Measurements from ENCODE around the gene MED13L.
"Not testable (repeated sequence)": the region's sequence is repeated elsewhere in the genome, so short reads cannot be mapped to it uniquely, and the experiment has no call there.

Gene MED13L

GRCh38 chr12:116303066-116303465 lies 25.6 kb upstream of the MED13L start:
- no peak for DNase-seq

DNA sequence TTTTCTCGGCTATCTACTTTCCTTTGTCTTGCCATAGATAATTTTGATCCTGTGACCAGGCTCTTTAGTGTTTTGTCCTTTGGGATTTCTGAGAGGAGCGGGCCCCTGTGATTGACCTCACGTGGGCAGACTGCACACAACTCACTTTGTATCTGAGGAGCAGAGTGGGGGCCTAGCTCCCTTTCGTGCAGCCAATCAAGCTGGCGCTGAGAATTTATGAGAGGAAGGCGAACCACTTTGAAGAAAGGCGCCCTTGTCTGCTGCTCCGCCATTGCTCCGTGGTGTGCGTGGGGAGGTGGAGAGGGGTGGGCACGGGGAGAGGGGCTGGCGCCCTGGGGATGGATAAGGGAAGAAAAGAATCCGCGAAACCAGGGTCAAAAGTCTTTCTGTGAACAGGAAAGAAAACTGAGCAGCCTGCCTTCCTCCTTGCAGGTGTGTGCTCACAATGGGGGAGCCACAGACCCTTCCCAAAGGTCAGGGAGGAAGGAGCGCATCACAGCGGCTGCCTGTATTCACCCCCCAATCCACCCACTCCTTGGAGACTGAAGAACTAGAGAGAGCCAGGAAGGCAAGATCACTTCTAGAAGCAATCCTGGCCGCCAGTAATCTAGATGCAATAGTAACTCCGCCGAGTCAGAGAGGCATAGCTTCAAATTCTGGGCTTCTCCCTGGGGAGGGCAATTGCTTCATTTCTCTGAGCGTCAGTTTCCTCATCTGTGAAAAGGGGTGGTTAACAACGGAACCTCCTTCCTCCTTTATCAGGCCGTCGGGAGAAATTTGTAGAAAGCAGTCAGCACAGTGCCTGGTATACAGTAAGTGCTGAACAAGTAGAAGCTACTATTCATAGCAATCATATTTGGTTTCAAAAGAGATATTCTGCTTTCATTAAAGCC lies 24.9 kb upstream of the MED13L start:
- no peak for DNase-seq

DNA sequence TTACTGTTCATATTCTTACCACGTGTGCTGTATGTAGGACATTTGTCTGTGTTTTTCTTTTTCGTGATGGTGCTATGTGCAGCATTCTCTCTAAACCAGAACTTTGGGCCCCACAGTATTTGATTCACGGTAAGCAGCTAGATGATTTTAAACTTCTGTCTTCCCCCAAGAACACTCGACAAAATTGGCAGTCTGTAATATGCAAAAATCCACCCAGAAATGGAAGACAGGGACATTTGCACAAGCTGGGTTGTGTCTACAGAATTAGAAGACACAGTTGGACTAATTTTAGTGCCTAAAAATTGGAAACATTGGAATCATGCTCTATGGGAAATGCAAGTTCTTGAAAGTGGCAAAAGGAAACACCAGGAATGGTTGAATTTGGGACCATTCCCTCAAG lies 24.1 kb upstream of the MED13L start:
- DNase-seq = no peak

- no peak for DNase-seq
Observed at GRCh38 chr12:116299665-116300328, 22.3 kb upstream of the MED13L start.

DNA sequence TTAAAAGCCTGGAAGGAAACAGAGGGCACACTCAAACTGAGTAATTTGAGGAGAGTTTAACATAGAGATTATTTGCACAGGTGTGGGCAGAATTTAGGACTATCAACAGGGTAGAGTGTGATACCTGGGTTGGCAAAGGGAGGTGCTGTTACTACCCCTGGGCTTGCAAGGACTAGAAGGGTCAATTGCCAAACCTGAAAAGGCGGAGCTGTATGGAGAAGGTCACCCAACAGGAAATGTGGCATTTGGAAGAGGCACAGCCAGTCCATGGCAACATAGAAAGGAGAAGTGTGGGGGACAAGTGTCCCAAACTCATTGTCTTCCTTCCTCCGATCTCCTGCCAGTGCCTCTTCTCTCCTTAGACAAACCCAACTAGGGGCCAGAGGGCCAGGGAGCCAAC lies 21.6 kb upstream of the MED13L start:
- DNase-seq = no peak

DNA sequence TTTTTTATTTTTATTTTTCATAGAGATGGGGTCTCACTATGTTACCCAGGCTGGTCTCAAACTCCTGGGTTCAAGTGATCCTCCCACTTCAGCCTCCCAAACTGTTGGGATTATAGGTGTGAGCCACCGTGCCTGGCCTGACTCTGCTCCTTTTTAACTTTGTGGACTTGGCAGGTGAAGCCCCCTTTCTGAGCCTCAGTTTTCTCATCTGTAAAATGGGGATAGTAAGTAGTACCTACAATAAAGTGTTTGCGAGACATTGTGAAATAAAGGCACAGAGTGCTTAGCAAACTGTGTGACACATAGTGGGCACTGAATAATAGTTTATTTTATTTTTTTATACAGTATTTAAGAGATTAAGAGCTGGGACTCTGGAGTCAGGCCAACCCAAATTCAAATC lies 21.1 kb upstream of the MED13L start:
- DNase-seq = no peak

GRCh38 chr12:116297224-116297834 lies 19.8 kb upstream of the MED13L start:
- no peak for DNase-seq

GRCh38 chr12:116295327-116296263 lies 18.1 kb upstream of the MED13L start:
- DNase-seq = no peak

DNA sequence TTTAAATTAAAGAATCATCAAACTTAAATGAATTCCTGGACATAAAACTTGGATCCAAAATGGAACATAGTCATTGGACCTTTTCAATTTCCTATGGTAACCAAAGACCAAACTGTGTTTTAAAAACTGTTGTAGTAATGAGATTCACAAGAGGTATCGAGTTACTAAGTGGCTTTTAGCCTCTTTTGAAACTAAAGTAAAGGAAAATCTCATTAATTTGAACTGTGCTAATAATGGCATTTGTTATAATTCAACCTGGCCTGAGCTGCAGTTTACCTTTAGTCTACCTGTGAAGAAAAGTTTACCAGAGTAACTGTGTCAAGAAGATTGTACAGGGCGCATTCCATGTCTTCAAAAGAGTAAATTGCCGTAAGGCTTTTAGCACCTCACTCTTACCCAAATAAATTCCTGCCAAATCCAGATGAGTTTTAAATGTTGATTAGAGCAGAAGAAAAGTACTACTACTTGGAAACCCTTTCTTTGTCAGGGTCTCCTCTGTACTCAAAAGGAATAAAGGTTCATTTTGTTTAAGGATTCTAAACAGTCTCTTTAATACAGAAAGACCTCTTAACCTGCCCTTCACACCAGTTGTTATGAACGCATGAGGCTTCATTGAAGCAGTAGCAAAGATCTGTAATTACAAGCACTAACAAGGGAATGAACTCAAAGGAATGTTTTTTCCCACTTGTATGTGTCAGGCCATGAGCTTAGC lies 17.1 kb upstream of the MED13L start:
- DNase-seq = no peak

- DNase-seq = no peak
Observed at GRCh38 chr12:116293687-116294453, 16.4 kb upstream of the MED13L start.

DNA sequence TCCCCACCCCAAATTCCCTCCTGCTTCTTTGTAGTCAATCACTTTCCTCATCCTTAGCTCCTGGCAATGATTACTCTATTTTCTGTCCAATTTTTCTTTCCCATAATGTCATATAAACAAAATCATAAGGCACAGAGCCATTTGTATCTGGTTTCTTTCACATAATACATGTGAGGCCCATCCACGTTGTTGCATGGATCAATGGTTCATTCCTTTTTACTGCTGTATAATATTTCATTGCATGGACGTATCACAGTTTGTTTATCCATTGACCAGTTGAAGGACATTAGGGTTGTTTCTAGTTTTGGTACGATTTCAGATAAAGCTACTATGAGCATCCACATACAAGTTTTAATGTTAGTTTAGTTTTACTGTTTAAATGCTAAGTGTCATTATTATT lies 13.7 kb upstream of the MED13L start:
- DNase-seq = no peak

- DNase-seq = no peak
Observed at GRCh38 chr12:116288735-116289134, 11.2 kb upstream of the MED13L start.

DNA sequence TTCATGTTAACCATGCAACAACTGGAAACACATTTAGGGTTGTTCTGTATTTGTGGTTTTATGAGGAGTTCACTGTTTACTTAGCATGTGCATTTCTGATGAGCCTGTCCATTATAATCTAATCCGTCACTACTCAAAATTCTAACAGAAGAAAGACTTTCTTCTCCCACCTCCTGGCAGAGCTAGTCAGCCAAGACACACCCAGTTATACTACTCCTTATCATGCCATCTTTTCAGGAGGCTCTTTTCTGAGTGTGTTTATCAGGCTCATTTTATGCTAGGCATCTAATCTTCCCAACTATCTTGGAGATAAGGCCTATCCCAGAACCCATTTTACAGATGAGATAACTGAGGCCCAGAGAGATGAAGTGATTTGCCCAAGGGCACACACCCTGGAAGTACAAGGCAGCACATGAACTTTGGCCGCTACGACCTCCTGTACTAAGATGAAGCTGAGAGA lies 10.4 kb upstream of the MED13L start:
- no peak for DNase-seq

GRCh38 chr12:116284396-116284795 lies 6.9 kb upstream of the MED13L start:
- DNase-seq = no peak

GRCh38 chr12:116283881-116284280 lies 6.4 kb upstream of the MED13L start:
- DNase-seq = not testable (repeated sequence)

GRCh38 chr12:116282371-116283286 lies 5.1 kb upstream of the MED13L start:
- no peak for DNase-seq

DNA sequence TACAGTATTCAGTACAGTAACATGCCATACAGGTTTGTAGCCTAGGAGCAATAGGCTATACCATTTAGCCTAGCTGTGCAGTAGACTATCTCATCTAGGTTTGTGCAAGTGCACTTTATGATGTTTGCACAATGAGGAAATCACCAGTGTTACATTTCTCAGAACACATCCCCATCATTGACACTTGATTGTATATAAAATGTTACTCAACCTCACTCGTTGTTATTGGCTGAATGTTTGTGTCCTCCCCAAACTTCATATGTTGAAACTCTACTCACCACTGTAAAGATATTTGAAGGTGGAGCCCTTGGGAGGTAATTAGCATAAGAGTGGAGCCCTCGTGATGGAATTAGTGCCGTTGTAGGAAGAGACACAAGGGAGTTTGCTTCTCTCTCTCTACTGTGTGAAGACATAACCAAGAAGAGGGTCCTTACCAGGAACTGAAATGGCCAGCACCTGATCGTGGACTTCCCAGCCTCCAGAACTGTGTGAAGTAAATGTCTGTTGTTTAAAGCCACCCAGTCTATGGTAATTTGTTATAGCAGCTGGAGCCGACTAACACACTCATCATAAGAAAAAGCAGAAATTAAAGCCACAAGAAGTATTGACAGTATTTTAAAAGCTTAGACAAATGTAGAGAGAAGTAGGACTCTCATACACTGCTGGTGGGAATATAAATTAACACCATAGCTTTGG lies 3.2 kb upstream of the MED13L start:
- DNase-seq = no peak

GRCh38 chr12:116278667-116279066 lies 1.2 kb upstream of the MED13L start:
- no peak for DNase-seq

- DNase-seq = no peak
Observed at GRCh38 chr12:116278279-116278626, 760 bp upstream of the MED13L start.
